IPS DF 6.9 (cell line): ENCODE results near the gene SERINC4.
A peak's percentile ranks its signal among the peaks of the same experiment; 100 is the strongest.

Source experiments
- DNase-seq: peaks from one replicate; pipeline ENCODE4 v3.0.0-alpha.2; 2013; ENCODE audit warnings: low read depth, low spot score
- H3K27ac ChIP-seq: one replicate; pipeline ENCODE4 v1.5.1; 2013; ENCODE audit warnings: low read length, control low read depth
- H3K27me3 ChIP-seq: 2 replicates; pipeline ENCODE4 v1.6.1; 2013; ENCODE audit warnings: mild to moderate bottlenecking, low read length; ENCODE audit not compliant: control insufficient read depth, insufficient read depth
- H3K36me3 ChIP-seq: 2 replicates; pipeline ENCODE4 v1.6.1; 2013; ENCODE audit warnings: low read length; ENCODE audit not compliant: control insufficient read depth, insufficient read depth
- H3K4me1 ChIP-seq: 2 replicates; pipeline ENCODE4 v1.6.1; 2013; ENCODE audit warnings: low read length; ENCODE audit not compliant: control insufficient read depth, insufficient read depth
- H3K4me3 ChIP-seq: 2 replicates; pipeline ENCODE4 v1.5.1; 2013; ENCODE audit warnings: mild to moderate bottlenecking, low read length
- H3K9me3 ChIP-seq: 2 replicates; pipeline ENCODE4 v1.6.1; 2013; ENCODE audit warnings: low read length, inconsistent platforms; ENCODE audit not compliant: control insufficient read depth, insufficient read depth
- WGBS: extraction: QIAGEN DNeasy Blood & Tissue Kit; methylation state at CpG from one replicate; pipeline ENCODE4 v1.1.7; 2013; ENCODE audit warnings: mixed read lengths, missing lambda C conversion rate; ENCODE audit not compliant: insufficient read length, insufficient coverage; 5-methylcytosine and 5-hydroxymethylcytosine counted together

The SERINC4 gene

GRCh38 chr15:43795997-43796396 lies 4.0 kb downstream of the SERINC4 start:
- DNase-seq = no peak
- Histone ChIP-seq H3K36me3 (peaks cover 23% of the 10 kb centered on the region), H3K27ac (no peak overlapping the region), H3K4me3 (no peak overlapping the region), H3K9me3 (no peaks in the 10 kb centered on the region), H3K27me3 (no peaks in the 10 kb centered on the region), H3K4me1 (peaks cover 17% of the 10 kb centered on the region; the same call in 1 of the 2 replicates)

GRCh38 chr15:43795197-43795596 lies 4.8 kb downstream of the SERINC4 start:
- Histone ChIP-seq H3K9me3 (no peaks in the 10 kb centered on the region), H3K4me1 (peaks cover 16% of the 10 kb centered on the region; the same call in 1 of the 2 replicates), H3K27ac (no peak overlapping the region), H3K36me3 (peaks cover 23% of the 10 kb centered on the region), H3K4me3 (no peak overlapping the region), H3K27me3 (no peaks in the 10 kb centered on the region)
- WGBS = no CpG with 5 or more reads among the region's 2 CpGs
- no peak for DNase-seq

- Histone ChIP-seq H3K4me3 (no peak overlapping the region), H3K27me3 (no peaks in the 10 kb centered on the region), H3K9me3 (no peaks in the 10 kb centered on the region), H3K27ac (no peak overlapping the region), H3K36me3 (peaks cover 23% of the 10 kb centered on the region), H3K4me1 (peaks cover 12% of the 10 kb centered on the region; the same call in 1 of the 2 replicates)
- no peak for DNase-seq
- no CpG with 5 or more reads among the region's 9 CpGs for WGBS
Observed at GRCh38 chr15:43794269-43795037, 5.6 kb downstream of the SERINC4 start.

GRCh38 chr15:43793647-43794046 lies 6.4 kb downstream of the SERINC4 start:
- WGBS = no CpG with 5 or more reads among the region's 10 CpGs
- Histone ChIP-seq H3K36me3 (peaks cover 17% of the 10 kb centered on the region), H3K9me3 (no peaks in the 10 kb centered on the region), H3K27ac (no peak overlapping the region), H3K4me1 (peaks cover 11% of the 10 kb centered on the region; the same call in 1 of the 2 replicates), H3K4me3 (no peak overlapping the region), H3K27me3 (no peaks in the 10 kb centered on the region)
- no peak for DNase-seq

- Histone ChIP-seq H3K36me3 (peaks cover 17% of the 10 kb centered on the region), H3K4me3 (peak overlapping the region; percentile 84), H3K4me1 (peaks cover 11% of the 10 kb centered on the region; the same call in 1 of the 2 replicates), H3K9me3 (no peaks in the 10 kb centered on the region), H3K27me3 (no peaks in the 10 kb centered on the region), H3K27ac (no peak overlapping the region)
- DNase-seq = no peak
- WGBS = no CpG with 5 or more reads among the region's 33 CpGs
Observed at GRCh38 chr15:43792761-43793476, 7.1 kb downstream of the SERINC4 start.

- Histone ChIP-seq H3K36me3 (peaks cover 17% of the 10 kb centered on the region), H3K9me3 (no peaks in the 10 kb centered on the region), H3K27me3 (no peaks in the 10 kb centered on the region), H3K27ac (no peak within 1 kb of the TSS), H3K4me1 (peaks cover 11% of the 10 kb centered on the region; the same call in 1 of the 2 replicates), H3K4me3 (peak within 1 kb of the TSS; percentile 84)
- no CpG with 5 or more reads among the region's 66 CpGs for WGBS
- DNase-seq = peak; percentile 95
Observed at GRCh38 chr15:43791993-43792760, 7.8 kb downstream of the SERINC4 start, which contains the start of gene SERF2. Gene SERF2, plus strand, starts transcription at chr15:43792320. Its CDS starts 57 bp downstream, at chr15:43792377.

GRCh38 chr15:43789409-43789808 lies 10.6 kb downstream of the SERINC4 start:
- DNase-seq = no peak
- Histone ChIP-seq H3K27me3 (no peaks in the 10 kb centered on the region), H3K4me3 (no peak overlapping the region), H3K4me1 (peaks cover 4% of the 10 kb centered on the region; the same call in 1 of the 2 replicates), H3K9me3 (no peaks in the 10 kb centered on the region), H3K36me3 (peaks cover 6% of the 10 kb centered on the region), H3K27ac (no peak overlapping the region)
- no CpG with 5 or more reads among the region's 3 CpGs for WGBS

- Histone ChIP-seq H3K4me1 (peaks cover 4% of the 10 kb centered on the region), H3K27ac (no peak overlapping the region), H3K27me3 (no peaks in the 10 kb centered on the region), H3K36me3 (0 out of 2 replicates have a peak, but pooled peaks cover under 1% of the 10 kb centered on the region), H3K9me3 (no peaks in the 10 kb centered on the region), H3K4me3 (no peak overlapping the region)
- WGBS = no CpG with 5 or more reads among the region's 1 CpG
- no peak for DNase-seq
Observed at GRCh38 chr15:43779016-43779415, 21.0 kb downstream of the SERINC4 start.

- DNase-seq = no peak
- Histone ChIP-seq H3K4me3 (peak overlapping the region; percentile 62), H3K4me1 (peaks cover 4% of the 10 kb centered on the region), H3K36me3 (0 out of 2 replicates have a peak, but pooled peaks cover 5% of the 10 kb centered on the region), H3K27ac (no peak overlapping the region), H3K27me3 (no peaks in the 10 kb centered on the region), H3K9me3 (no peaks in the 10 kb centered on the region)
- WGBS = 100% methylated on average over 2 of the region's 31 CpGs
Observed at GRCh38 chr15:43777267-43777914, 22.6 kb downstream of the SERINC4 start.
